Skin of body (tissue), 2 donors: ENCODE results near the gene OBSCN. TPM values are rescaled to one million over a fixed set of nuclear protein-coding genes. Genes with fewer than 3 reads are reported as not detected.

ENCODE experiments used
- DNase-seq: peaks from one replicate; lab custom pipeline; 2025; lab: John Stamatoyannopoulos, UW
- total RNA-seq: library from RNA; depleted of rRNA; stranded (reverse); fragments of >200 nt; gene quantifications from one replicate; pipeline ENCODE4 v1.2.3, GENCODE V29; 2014

The OBSCN gene, protein sequence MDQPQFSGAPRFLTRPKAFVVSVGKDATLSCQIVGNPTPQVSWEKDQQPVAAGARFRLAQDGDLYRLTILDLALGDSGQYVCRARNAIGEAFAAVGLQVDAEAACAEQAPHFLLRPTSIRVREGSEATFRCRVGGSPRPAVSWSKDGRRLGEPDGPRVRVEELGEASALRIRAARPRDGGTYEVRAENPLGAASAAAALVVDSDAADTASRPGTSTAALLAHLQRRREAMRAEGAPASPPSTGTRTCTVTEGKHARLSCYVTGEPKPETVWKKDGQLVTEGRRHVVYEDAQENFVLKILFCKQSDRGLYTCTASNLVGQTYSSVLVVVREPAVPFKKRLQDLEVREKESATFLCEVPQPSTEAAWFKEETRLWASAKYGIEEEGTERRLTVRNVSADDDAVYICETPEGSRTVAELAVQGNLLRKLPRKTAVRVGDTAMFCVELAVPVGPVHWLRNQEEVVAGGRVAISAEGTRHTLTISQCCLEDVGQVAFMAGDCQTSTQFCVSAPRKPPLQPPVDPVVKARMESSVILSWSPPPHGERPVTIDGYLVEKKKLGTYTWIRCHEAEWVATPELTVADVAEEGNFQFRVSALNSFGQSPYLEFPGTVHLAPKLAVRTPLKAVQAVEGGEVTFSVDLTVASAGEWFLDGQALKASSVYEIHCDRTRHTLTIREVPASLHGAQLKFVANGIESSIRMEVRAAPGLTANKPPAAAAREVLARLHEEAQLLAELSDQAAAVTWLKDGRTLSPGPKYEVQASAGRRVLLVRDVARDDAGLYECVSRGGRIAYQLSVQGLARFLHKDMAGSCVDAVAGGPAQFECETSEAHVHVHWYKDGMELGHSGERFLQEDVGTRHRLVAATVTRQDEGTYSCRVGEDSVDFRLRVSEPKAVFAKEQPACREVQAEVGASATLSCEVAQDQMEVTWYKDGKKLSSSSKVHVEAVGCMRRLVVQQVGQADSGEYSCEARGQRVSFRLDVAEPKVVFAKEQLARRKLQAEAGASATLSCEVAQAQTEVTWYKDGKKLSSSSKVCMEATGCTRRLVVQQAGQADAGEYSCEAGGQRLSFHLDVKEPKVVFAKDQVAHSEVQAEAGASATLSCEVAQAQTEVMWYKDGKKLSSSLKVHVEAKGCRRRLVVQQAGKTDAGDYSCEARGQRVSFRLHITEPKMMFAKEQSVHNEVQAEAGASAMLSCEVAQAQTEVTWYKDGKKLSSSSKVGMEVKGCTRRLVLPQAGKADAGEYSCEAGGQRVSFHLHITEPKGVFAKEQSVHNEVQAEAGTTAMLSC (N-terminal part only)
- total RNA-seq, result 79.3 TPM

DNA sequence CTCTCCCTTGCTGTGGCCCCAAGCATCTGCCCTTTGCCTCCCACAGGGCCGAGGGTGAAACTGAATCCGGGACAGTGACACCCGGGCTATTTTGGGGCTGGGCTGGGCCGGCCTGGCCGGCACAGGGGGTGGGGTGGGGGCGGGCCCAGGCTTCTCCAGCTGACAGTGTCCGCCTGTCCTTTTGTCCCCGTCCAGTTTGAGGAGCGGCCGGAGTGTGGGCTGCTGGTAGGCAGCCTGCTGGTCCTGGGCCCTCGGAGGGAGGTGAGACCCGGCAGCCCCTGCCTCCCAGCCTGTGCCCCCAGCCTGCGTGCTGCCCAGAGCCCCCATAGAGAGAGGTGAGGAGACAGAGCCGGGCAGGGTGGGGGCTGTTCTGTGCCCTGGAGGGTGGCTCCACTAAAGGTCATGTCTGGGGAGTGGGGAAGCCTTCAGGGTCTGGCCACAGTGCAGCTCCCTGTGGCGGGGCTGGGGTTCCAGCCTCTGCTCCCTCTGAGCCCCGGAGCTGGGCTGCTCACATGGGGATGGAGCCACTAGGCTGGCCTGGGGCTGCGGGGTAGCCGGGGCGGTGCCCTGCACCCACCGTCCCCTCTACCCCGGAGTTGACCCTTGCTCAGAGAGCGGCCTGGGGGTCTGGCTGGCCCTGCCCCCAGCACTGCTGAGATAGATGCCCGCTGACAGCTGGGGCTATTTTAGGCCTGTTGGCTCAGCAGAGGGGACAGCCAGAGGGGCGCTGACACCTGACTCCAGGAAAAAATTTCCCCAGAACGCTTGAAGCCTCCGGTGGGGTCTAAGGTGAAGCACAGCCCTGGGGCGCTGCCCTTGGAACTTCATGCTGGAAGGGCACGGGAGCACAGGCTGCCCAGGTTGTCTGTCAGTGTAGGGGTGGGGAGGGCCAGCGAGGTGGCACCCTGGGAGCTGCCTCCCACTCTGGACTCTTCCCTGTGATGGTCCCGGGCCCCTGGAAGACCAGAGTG, at the start of gene OBSCN:
TSS of gene OBSCN (plus strand) at position 194 of the 971 bp plus-strand sequence. CDS start 3,740 bp downstream, outside the sequence.
- DNase-seq, result no peak

DNA sequence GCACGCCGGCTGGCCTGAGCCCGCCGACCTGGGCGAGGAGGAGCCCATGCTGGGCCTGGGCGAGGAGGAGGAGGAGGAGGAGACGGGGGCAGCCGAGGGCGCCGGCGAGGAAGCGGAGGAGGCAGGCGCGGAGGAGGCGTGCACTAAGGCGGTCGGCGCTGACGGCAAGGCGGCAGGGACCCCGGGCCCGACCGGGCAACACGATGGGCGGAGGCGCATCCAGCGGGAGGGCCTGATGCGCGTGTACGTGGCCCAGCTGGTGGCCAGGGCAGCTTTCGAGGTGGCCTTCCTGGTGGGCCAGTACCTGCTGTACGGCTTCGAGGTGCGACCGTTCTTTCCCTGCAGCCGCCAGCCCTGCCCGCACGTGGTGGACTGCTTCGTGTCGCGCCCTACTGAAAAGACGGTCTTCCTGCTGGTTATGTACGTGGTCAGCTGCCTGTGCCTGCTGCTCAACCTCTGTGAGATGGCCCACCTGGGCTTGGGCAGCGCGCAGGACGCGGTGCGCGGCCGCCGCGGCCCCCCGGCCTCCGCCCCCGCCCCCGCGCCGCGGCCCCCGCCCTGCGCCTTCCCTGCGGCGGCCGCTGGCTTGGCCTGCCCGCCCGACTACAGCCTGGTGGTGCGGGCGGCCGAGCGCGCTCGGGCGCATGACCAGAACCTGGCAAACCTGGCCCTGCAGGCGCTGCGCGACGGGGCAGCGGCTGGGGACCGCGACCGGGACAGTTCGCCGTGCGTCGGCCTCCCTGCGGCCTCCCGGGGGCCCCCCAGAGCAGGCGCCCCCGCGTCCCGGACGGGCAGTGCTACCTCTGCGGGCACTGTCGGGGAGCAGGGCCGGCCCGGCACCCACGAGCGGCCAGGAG, 49.5 kb upstream of the OBSCN start:
- DNase-seq, result no peak

DNA sequence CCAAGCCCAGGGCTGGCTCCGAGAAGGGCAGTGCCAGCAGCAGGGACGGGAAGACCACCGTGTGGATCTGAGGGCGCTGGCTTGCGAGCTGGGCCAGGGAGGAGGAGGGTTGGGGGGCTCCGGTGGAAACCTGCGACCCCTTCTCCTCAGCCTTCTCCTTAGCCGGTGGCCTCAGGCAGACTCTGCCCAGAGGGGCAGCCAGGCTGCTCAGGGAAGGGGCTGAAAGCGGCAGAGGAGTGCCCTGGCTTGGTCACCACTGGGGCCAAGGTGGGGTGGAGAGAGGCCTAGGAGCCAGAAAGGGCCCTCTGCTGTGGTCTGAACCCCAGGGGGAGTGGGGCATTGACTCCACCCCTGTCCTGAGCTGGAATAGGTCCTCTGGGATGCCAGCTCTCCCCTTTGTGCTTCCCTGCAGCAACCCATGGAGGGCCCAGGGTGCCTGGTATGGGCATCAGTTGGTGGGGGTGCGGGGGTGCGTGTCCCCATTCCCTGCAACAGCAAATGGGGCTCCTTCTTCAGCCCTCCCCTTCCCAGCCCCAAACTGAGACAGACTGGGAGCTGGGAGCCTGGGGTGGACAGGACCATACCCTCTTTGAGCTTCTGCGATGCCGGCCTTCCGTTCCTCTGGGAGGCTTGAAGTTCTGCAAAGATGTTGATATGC, 48.7 kb upstream of the OBSCN start:
- no peak for DNase-seq

DNA sequence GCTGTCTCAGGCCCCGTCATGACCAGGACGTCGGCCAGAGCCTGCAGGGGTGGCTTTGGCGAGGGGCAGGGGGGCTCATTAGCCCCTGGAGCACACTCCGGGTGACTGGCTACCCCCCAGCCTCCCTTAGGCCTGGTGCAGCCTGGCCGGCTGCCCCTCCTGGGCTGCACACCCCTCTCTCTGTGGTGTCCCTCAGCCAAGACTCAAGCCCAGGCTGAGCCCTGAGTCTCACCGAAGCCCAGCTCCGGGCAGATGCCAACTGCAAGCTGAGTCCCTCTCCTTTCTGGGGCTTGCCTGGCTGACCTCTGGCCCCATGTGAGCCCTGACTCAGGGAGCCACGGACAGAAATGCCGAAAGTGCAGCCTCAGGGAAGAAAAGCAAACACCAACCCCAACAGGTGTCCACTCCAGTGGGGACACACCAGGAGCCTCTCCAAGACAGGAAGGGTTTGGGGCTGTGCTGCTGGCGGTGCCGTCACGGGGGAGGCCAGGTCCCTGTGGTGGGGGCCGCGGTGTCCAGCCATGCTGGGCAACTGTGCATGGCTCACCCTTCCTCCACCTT, 47.6 kb upstream of the OBSCN start:
- no peak for DNase-seq

DNA sequence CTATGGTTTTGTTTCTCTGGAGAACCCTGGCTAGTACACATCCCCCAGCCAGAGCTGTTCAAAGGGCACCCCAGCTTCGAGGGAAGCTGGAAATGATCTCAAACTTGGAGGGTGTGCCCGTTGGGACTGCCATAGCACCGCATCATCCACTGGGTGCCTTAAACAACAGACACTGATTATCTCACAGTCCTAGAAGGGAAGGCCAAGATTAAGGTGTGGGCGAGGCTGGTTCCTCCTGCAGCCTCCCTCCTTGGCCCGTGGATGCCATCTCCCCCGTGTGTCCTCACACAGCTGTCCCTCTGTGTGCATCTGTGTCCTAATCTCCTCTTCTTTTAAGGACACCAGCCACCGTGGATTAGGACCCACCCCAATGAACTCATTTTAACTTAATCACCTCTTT, 46.5 kb upstream of the OBSCN start:
- DNase-seq, result no peak

DNA sequence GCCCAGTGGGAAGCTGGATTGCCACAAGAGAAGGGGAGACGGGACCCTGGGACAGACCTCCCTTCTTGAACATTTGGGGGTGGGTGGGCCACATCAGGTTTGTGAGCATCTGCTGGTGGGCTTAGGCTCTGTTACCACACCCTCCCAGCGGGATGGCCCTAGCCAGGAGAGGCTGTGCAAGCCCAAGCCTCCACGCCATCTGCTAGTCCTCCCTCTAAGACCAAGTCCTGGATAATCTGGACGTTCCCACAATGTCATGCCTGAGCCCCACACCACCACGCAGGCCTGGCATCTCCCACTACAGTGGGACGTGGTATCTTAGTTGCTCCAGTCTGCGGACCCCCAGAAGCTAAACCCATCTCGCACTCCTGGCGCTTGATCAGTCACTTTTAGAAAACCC, 46.0 kb upstream of the OBSCN start:
- no peak for DNase-seq

DNA sequence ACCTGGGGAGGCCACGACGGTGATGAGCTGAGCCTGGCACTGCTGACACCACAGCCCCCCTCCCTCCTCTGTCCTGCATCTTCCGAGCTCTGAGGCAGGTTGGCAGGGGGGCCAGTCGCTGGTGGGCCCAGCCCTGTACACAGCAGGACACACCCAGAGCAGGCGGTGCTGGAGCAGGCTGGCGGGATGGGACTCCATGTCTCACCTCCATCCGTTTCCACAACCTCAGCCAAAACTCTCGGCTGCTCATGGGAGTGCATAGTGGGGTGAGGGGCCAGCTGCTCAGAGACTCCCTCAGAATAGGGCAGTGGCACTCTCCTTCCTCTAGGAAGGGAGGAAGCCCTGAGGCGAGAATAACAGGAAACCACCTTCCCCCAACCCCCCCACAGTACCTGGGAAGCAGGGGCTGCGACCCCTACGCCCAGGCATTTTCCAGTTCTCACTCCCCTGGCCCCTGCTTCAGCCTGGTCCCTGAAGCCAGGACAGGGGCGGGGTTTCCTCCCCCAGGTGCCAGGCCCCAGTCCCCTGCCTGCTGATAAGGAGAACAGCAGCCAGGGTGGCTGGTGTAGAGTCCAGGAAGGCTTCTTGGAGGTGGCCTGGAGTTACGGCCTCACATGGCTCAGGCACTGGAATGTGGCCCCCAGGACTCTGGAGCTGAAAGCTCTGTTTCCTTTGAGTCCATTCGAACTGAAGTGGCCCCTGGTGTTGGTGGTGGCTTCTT, 45.4 kb upstream of the OBSCN start:
- DNase-seq, result peak; percentile 43

DNA sequence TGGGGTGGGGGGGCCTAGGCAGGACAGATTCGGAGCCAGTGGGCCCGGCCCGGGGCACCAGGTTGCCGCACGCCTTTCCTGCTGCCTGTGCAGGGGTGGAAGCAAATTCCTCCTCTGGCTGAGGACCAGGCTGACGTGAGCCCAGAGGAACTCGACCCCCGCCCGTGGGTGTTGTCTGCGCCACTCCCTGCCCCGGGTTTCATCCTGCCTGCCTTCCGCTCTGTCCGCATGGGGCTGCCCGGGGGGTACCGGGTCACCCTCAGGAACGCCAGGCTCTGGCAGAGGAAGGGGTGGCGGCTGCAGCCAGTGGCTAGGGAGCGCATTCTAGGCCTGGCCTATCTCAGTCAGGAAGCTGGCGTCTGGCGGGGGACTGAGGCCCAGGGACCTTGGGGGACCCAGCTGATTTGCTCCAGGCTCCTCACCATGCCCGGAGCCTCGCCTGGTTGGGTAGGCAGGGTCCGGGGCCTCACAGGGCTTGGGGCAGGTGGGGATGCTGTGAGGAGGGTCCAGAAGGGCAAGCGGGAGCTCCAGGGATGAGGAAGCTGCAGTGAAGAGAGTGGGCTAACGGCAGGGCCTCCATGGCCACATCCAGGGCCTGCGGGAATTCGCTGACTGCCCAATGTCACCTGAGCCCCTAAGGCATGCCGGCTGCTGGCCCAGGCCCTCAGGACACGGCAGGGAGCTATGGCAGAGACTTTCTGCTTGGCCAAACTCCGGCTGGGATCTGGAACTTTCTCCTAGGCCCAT, 44.7 kb upstream of the OBSCN start:
- peak; percentile 43 for DNase-seq

DNA sequence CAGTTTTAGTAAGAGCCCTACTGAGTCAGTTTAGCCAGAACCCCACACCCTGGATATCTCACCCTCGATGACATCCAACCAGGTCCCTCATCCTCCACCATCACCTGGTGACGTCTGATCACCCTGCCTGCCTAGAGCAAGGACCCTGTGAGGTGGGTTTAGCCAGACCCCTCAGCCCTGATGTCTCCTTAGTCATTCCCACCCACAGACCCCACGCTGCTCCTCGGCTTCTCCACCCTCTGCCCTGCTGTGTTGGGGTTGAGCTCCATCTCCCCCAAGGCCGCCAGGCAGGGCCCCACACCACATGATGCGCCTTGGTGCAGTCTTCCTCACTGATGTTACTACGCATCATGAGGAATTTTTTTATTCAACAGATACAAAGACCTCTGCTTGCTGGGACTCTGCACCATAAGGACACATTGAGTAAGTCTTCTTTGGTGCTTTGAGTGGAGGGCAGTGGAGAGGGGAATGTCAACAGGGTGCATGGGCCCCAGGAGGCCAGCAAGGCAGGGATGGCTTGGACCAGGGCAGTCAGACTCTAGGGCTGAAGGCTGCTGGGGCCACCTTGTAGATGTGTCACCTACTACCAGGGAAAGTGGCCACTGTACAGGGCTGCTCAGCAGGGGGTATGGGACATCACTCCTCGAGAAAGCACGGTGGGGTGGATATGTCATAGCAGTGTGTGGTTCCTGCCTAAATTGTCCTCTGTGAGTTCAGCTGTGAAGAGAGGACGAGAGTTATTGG, 43.9 kb upstream of the OBSCN start:
- no peak for DNase-seq

DNA sequence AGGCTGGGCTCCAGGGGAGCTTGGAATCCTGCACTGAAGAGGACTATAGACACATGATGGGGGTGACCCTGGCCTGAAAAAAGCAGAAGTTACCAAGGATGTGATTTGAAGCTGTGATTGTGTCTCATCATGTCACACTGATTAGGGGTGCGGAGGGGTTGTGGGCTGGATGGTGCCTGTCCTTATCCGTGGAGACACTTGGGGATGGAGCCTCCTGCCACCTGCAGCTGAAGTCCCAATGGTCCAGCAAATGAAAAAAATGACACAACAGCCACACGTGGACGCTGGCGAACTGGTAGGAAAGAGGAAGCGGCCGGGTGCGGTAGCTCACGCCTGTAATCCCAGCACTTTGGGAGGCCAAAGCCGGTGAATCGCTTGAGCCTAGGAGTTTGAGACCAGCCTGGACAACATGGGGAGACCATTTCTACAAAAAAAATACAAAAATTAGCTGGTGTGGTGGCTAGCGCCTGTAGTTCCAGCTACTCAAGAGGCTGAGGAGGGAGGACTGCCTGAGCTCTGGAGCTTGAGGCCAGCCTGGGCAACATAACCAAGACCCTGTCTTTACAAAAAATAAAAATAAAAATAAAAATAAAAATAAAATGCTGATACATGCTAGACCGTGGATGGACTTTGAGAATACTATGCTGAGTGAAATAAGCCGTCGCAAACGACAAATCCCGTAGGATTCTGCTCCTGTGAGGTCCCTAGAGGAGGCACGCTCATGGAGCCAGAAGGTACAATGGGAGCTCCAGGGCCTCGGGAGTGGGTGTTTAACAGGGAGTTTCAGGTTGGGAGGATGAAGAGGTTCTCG, 43.1 kb upstream of the OBSCN start:
- no peak for DNase-seq

DNA sequence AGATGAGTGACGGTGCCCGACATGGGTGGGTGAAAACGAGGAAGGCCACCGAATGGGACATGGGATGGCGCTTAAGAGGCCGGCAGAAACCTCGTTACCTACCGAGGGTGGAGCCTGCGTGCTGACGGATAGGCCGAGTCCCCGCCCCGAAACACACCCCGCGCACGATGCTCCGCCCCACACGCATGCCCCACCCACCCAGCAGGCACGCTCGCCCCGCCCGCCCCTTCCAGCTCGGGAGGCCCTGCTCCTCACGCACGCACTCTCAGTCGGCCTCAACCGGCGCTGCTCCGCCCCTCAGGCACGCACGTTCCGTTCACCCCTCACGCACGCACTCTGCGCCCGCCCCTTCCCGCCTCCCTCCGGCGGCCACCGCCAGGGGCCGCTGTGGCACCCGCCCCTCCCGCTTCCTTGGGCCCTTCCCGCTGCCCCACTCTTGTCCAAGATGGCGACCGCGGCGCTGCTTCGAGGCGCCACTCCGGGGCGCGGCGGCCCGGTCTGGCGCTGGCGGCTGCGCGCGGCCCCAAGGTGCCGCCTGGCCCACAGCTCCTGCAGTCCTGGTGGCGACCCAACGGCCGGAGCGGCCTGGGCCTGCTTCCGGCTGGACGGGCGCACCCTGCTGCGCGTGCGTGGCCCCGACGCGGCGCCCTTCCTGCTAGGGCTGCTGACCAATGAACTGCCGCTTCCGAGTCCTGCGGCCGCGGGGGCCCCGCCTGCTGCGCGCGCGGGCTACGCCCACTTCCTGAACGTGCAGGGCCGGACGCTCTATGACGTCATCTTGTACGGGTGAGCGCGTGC, 42.3 kb upstream of the OBSCN start, which contains the start of gene IBA57:
TSS of gene IBA57 (plus strand) at position 433 of the 798 bp plus-strand sequence. CDS start at position 446, 13 bp downstream.
- DNase-seq, result peak; percentile 99

DNA sequence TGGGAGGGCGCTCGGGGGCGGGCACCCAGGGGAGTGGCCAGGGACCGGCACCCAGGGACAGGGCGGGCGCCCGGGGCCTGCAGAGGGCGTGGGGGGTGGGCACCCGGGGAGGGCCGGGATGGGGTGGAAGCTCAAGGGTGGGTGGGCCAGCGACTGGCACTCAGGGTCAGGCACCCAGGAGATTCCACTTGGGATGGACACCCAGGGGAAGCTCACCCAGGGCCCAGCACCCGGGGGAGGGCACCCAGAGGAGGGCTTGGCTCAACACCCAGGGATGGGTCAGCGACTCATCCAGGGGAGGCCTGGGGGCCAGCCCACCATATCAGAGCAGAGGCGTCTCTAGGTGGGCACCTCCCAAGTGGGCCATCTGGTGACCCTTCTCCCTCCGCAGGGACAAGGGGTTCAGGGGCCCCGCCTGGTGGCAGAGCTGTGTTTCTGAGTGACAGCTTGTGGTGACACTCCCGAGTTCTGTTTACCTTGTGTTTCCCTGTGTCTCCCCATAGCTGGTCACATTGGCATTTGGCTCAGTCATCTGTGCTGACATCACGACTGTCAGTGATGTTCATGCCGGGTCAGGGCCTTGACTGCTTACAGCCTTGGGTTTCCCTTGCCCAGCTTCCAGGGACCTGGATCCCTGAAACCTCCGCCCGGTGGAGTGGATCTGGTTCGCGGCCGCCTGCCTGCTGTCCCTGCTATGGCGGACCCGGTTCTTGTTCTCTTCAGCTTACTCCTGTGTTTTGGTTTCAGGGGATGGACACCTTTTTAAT, 41.5 kb upstream of the OBSCN start:
- DNase-seq, result peak; percentile 54

DNA sequence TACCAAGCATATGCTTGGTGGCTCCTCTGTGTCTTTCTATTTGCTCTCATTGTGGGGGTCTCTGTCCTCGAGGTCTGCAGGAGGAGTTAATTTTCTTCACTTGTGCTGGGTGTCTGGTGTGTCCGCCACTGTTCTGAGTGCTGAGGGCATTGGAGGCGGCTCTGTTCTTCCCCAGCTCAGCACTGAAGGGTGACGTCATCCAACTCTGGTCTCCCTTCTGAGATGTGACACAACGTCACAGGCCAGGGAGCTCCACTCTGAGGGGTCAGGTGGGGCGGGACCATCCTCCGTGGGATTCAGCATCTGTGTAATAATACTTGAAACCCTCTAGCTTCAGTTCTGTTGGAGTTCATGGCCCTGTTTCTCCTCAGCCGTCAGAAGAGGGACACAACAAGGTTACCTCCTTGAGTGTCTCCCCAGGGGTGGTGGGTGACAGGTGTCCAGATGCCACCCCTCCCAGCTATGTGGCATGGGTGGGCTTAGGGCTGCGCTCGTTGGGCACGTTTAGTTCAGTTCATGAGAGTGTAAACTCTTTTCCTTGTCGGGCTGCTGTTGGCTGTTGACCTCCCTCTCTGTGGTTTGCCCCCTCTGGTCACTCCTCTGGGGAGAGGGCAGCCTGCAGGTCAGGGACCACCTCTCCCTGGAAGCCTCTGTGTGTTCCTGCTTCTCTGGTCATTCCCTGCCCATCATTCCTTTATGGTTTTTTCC, 39.1 kb upstream of the OBSCN start:
- no peak for DNase-seq
